Measurements from ENCODE around the gene ZNF667. TPM values are rescaled to one million over a fixed set of nuclear protein-coding genes. Genes with fewer than 3 reads are reported as not detected.
A peak's percentile ranks its signal among the peaks of the same experiment; 100 is the strongest.

The ZNF667 gene
- polyA plus RNA-seq, result 1 to 10 TPM in 1 of 3 donors, under 1 TPM in 2; 0.21 to 1.6 (median 0.32) TPM

DNA sequence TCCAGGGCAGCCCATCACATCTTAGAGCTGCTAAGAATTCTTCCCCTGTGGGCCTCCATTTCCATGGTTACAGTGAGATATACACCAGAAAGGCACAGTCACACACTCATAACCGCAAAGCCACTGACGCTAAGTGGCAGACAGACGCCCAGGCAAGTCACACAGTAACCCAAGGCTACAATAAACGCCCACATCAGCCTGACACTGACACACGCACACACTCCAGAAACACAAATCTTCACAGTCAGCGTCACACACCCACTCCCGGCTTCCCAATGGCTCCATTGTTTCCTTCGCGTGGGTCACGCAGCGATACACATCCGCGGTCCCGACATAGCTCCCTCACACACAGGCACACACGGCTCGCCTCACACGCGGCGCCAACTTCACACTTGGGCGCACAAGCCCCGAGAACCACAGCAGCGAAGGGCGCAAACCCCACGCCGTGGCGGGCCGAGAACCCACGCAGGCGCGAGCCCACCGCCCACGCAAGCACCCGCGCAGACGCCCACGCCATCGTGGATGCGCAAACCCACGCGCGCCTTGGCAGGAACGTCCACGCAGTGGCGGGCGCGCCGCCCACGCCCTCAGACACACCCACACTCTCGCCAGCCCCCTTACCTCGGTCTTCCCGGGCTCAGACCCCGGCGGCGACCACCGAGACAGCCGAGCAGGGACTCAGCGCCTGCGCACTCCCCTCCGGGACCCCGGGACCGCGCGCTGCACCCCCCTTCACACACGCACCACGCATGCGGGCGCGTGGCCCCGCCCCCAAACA, at the start of gene ZNF667:
Gene ZNF667, minus strand, starts transcription at position 695 of the 778 bp plus-strand sequence. CDS start 14,975 bp downstream, outside the sequence.
- Mint-ChIP-seq H3K36me3 (peaks cover 4 to 25% (median 19%) of the 10 kb centered on the region in 3 donors), H3K4me3 (peak within 1 kb of the TSS; percentile 80 to 89 (median 85)), H3K27me3 (ENCODE audit: low read depth in 3 of 3) (peaks cover 16 to 24% (median 19%) of the 10 kb centered on the region in 3 donors), H3K4me1 (peaks cover 18 to 23% of the 10 kb centered on the region in 2 donors), H3K9me3 (peaks cover 35 to 82% (median 60%) of the 10 kb centered on the region in 6 donors), H3K27ac (peak within 1 kb of the TSS; percentile 70 to 97 (median 90))
- DNase-seq, result peak; percentile 55 to 66 (median 64)

DNA sequence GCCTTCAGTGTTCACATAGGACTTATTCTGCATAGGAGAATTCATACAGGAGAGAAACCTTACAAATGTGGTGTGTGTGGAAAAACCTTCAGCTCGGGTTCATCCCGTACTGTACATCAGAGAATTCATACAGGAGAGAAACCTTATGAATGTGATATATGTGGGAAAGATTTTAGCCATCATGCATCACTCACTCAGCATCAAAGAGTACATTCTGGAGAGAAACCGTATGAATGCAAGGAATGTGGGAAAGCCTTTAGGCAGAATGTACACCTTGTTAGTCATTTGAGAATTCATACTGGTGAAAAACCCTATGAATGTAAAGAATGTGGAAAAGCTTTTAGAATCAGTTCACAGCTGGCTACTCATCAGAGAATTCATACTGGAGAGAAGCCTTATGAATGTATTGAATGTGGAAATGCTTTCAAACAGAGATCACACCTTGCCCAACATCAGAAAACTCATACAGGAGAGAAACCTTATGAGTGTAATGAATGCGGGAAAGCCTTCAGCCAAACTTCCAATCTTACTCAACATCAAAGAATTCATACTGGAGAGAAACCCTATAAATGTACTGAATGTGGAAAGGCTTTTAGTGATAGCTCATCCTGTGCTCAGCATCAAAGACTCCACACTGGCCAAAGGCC, 48.2 kb upstream of the ZNF667 start:
- Mint-ChIP-seq H3K27ac (no peak overlapping the region), H3K36me3 (peaks cover 19 to 36% (median 32%) of the 10 kb centered on the region in 3 donors), H3K4me1 (no peaks in the 10 kb centered on the region), H3K9me3 (peaks cover 57 to 94% (median 90%) of the 10 kb centered on the region in 6 donors), H3K4me3 (no peak overlapping the region), H3K27me3 (ENCODE audit: low read depth in 3 of 3) (peaks cover 0 to 1% (median 1%) of the 10 kb centered on the region in 3 donors)
- no peak for DNase-seq

DNA sequence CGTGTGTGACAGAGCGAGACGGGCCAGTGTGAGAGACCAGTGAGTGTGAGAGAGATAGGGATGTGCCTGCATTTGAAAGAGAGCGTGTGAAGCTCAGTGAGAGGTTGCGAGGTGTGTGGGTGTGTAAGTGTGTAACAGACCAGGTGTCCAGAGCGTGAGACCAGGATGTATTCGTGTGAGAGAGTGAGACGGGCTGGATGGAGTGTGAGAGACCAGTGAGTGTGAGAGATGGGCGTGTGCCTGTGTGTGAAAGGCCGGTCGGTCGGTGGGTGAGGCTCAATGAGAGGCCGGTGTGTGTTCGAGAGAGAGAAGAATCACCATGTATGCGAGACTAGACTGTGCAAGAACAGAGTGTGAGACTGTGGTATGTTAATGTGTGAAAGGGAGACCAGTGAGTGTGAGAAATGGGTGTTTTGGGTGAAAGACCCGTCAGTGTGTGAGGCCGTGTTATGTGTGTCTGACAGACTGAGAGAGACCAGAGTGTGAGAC, 31.2 kb upstream of the ZNF667 start:
- peaks cover 0 to 10% of the 10 kb centered on the region in 2 donors for H3K4me1 Mint-ChIP-seq
- H3K9me3 Mint-ChIP-seq, result peaks cover 20 to 47% (median 34%) of the 10 kb centered on the region in 6 donors
- peaks cover 2 to 11% (median 10%) of the 10 kb centered on the region in 3 donors for H3K36me3 Mint-ChIP-seq
- no peak overlapping the region for H3K4me3 Mint-ChIP-seq
- H3K27ac Mint-ChIP-seq, result no peak overlapping the region
- H3K27me3 Mint-ChIP-seq (ENCODE audit: low read depth in 3 of 3), result peaks cover 0 to 4% (median 0%) of the 10 kb centered on the region in 3 donors
- DNase-seq, result peak; percentile 7 to 22 (median 10)

- Mint-ChIP-seq H3K27me3 (ENCODE audit: low read depth in 3 of 3) (peaks cover 0 to 2% (median 0%) of the 10 kb centered on the region in 3 donors), H3K27ac (peak within 1 kb of the TSS in 2 of 6 donors; percentile 88 to 95), H3K4me3 (no peak within 1 kb of the TSS), H3K36me3 (peaks cover 4 to 6% (median 6%) of the 10 kb centered on the region in 3 donors), H3K9me3 (peaks cover 16 to 47% (median 35%) of the 10 kb centered on the region in 6 donors), H3K4me1 (peaks cover 0 to 10% of the 10 kb centered on the region in 2 donors)
- peak; percentile 79 to 89 (median 82) for DNase-seq
Measured at GRCh38 chr19:56507446-56508289, 30.5 kb upstream of the ZNF667 start, which contains the start of gene ZNF471. TSS of gene ZNF471 (plus strand) at chr19:56507855. CDS start at chr19:56511572, 3,717 bp downstream.

DNA sequence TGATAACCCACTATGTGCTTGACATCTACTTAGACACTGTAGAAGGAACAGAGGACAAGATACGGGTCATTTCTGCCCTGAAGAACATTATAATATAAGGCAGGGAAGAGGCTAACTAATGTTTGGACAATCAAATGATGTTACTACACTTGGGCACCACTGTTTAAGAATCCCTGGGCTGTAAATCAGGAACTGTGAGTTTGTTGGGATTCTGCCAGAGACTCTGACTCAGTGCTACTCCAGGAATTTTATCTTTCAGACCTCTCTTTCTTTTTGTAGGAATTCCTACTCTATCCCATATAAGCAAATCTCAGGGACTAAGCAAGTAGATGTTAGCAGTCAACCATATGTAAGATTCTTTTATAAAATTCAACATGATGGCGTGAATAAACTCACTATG, 27.4 kb upstream of the ZNF667 start:
- DNase-seq, result no peak
- Mint-ChIP-seq H3K9me3 (peaks cover 28 to 71% (median 53%) of the 10 kb centered on the region in 6 donors), H3K4me1 (peaks cover 0 to 10% of the 10 kb centered on the region in 2 donors), H3K27ac (no peak overlapping the region), H3K4me3 (no peak overlapping the region), H3K27me3 (ENCODE audit: low read depth in 3 of 3) (peaks cover 0 to 2% (median 1%) of the 10 kb centered on the region in 3 donors), H3K36me3 (peaks cover 6 to 8% (median 7%) of the 10 kb centered on the region in 3 donors)

DNA sequence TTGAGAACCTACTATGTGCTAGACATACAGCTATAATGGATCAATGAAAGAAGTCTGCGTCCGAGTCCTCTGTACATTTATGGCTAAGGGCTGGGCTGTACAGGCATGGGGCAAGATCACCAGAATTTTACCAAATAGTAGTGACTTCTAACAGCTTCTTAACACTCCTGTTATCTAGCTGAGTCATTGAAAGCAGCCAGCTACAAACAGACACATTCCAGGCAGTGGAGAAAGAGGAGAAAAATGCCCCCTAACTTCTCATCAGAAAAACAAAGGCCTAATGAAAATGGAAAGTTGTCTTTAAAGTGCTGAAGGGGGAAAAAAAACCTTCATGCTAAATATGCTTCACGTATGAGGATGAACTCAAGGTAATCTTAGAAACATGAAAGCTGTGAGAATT, 14.3 kb upstream of the ZNF667 start:
- H3K27ac Mint-ChIP-seq, result no peak overlapping the region
- peaks cover 22 to 82% (median 51%) of the 10 kb centered on the region in 6 donors for H3K9me3 Mint-ChIP-seq
- no peak overlapping the region for H3K4me3 Mint-ChIP-seq
- peaks cover 3 to 32% (median 12%) of the 10 kb centered on the region in 3 donors for H3K36me3 Mint-ChIP-seq
- no peaks in the 10 kb centered on the region for H3K4me1 Mint-ChIP-seq
- H3K27me3 Mint-ChIP-seq (ENCODE audit: low read depth in 3 of 3), result peaks cover 0 to 4% (median 0%) of the 10 kb centered on the region in 3 donors
- DNase-seq, result no peak

GRCh38 chr19:56477429-56478338, 539 bp upstream of the ZNF667 start:
- H3K4me1 Mint-ChIP-seq, result peaks cover 18 to 23% of the 10 kb centered on the region in 2 donors
- H3K27ac Mint-ChIP-seq, result peak overlapping the region; percentile 70 to 97 (median 90)
- peaks cover 16 to 24% (median 19%) of the 10 kb centered on the region in 3 donors for H3K27me3 Mint-ChIP-seq (ENCODE audit: low read depth in 3 of 3)
- peak overlapping the region; percentile 80 to 89 (median 85) for H3K4me3 Mint-ChIP-seq
- peaks cover 30 to 82% (median 54%) of the 10 kb centered on the region in 6 donors for H3K9me3 Mint-ChIP-seq
- peak; percentile 60 to 72 (median 70) for DNase-seq
- H3K36me3 Mint-ChIP-seq, result peaks cover 4 to 17% (median 17%) of the 10 kb centered on the region in 3 donors

GRCh38 chr19:56476093-56476492, 1.1 kb downstream of the ZNF667 start:
- H3K4me1 Mint-ChIP-seq, result peaks cover 18 to 23% of the 10 kb centered on the region in 2 donors
- peaks cover 4 to 30% (median 22%) of the 10 kb centered on the region in 3 donors for H3K36me3 Mint-ChIP-seq
- H3K9me3 Mint-ChIP-seq, result peaks cover 37 to 82% (median 64%) of the 10 kb centered on the region in 6 donors
- H3K4me3 Mint-ChIP-seq, result peak overlapping the region in 2 of 5 donors; percentile 12 to 87
- peaks cover 16 to 26% (median 19%) of the 10 kb centered on the region in 3 donors for H3K27me3 Mint-ChIP-seq (ENCODE audit: low read depth in 3 of 3)
- peak overlapping the region in 2 of 6 donors; percentile 96 to 97 for H3K27ac Mint-ChIP-seq
- no peak for DNase-seq

- no peak overlapping the region for H3K27ac Mint-ChIP-seq
- no peak for DNase-seq
- peaks cover 13 to 27% (median 19%) of the 10 kb centered on the region in 3 donors for H3K27me3 Mint-ChIP-seq (ENCODE audit: low read depth in 3 of 3)
- H3K4me1 Mint-ChIP-seq, result peaks cover 18 to 23% of the 10 kb centered on the region in 2 donors
- H3K36me3 Mint-ChIP-seq, result peaks cover 4 to 30% (median 17%) of the 10 kb centered on the region in 3 donors
- H3K9me3 Mint-ChIP-seq, result peaks cover 36 to 73% (median 63%) of the 10 kb centered on the region in 6 donors
- no peak overlapping the region for H3K4me3 Mint-ChIP-seq
Measured at GRCh38 chr19:56474308-56474707, 2.8 kb downstream of the ZNF667 start.

DNA sequence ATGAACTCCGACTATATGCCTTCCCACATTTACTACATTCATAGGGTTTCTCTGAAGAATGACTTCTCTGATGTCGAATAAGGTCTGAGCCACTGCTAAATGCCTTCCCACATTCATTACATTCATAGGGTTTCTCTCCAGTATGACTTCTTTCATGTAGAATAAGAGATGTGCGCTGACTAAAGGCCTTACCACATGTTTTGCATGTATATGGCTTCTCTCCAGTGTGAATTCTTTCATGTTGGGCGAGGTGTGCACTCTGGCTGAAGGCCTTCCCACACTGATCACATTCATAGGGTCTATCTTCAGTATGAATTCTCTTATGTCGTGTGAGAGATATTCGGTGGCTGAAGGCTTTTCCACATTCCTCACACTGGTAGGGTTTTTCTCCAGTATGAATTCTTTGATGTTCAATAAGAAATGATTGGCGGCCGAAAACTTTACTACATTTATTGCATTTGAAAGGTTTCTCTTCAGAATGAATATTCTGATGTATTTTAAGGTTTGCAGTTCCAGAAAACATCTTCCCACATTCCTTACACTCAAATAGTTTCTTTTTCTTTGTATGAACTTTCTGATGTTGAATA, 35.8 kb downstream of the ZNF667 start:
- Mint-ChIP-seq H3K4me3 (no peak overlapping the region), H3K27me3 (ENCODE audit: low read depth in 3 of 3) (no peaks in the 10 kb centered on the region), H3K27ac (no peak overlapping the region), H3K36me3 (peaks cover 8 to 25% (median 20%) of the 10 kb centered on the region in 3 donors), H3K4me1 (no peaks in the 10 kb centered on the region), H3K9me3 (peaks cover 39 to 82% (median 74%) of the 10 kb centered on the region in 6 donors)
- no peak for DNase-seq

GRCh38 chr19:56423985-56424353, 53.2 kb downstream of the ZNF667 start:
- peaks cover 61 to 98% (median 94%) of the 10 kb centered on the region in 6 donors for H3K9me3 Mint-ChIP-seq

More at GRCh38 chr19:56423985-56424353, 53.2 kb downstream of the ZNF667 start:
- no peak for DNase-seq
- H3K4me1 Mint-ChIP-seq, result no peaks in the 10 kb centered on the region
- H3K27me3 Mint-ChIP-seq (ENCODE audit: low read depth in 3 of 3), result no peaks in the 10 kb centered on the region
- peaks cover 61 to 71% (median 62%) of the 10 kb centered on the region in 3 donors for H3K36me3 Mint-ChIP-seq
- H3K27ac Mint-ChIP-seq, result no peak overlapping the region
- no peak overlapping the region for H3K4me3 Mint-ChIP-seq

Data from immature natural killer cell (primary cell).